ENCODE results near the gene RASGRF1. TPM values are rescaled to one million over a fixed set of nuclear protein-coding genes. Genes with fewer than 3 reads are reported as not detected.

Gene RASGRF1
- total RNA-seq, 1 donor from 2014 or later: 7.4 TPM

DNA sequence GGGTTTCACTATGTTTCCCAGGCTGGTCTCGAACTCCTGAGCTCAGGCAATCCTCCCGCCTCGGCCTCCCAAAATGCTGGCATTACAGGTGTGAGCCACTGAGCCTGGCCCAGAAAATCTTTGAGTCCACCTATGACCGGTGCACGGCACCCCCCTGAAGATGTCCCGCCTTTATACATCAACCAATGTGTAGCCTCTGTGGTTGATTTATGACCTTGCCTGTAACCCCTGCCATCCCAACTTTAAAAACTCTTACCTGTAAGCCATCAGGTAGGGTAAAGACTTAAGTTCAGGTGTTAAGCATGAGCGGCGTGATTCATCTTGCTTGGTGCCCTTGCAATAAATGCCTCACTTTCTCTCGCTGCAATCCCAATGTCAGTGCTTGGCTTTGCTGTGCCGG lies 131.2 kb downstream of the RASGRF1 start:
- DNase-seq (ENCODE audit: low read depth): no peak

DNA sequence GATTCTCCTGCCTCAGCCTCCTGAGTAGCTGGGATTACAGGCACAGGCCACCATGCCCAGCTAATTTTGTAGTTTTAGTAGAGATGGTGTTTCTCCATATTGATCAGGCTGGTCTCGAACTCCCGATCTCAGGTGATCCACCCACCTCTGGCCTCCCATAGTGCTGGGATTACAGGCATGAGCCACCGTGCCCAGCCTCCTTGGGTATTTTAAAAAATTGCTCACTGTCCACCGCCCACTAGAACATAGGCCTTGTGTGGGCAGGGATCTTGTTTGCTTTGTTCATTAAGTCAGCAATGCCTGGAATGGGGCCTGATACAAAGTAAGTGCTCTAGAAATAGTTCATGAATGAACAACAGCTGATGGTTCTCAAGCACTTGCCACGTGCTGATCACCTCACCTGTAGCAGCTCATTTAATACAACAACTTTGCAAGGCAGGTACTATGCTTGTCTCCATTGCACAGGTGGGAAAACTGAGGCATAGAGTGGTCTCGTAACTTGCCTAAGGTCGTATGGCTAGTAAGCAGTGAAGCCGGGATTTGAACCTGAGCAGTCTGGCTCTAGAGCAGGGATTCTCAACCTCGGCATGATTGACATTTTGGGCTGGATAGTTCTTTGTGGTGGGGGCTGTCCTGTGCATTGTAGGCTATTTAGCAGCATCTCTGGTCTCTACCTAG lies 133.0 kb downstream of the RASGRF1 start:
- DNase-seq (ENCODE audit: low read depth): peak; percentile 44

DNA sequence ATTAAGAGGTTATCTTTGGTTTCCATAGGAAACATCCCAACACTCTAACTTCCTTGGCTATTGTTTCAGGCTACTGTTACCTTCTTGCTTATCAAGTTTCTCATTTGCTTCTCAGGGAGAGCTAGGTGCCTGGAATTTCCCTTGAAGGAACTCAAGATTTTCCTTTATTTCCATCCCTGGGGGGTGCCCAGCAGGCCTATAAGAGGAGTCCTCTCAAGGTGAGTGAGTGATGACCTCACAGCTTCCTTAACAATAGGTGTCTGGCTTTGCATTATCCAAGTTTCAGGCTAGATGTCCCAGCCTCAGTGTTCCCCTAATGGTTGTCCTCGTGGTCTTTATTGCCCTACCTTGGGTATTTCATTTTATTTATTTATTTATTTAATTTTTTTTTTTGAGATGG lies 133.6 kb downstream of the RASGRF1 start:
- no peak for DNase-seq (ENCODE audit: low read depth)

DNA sequence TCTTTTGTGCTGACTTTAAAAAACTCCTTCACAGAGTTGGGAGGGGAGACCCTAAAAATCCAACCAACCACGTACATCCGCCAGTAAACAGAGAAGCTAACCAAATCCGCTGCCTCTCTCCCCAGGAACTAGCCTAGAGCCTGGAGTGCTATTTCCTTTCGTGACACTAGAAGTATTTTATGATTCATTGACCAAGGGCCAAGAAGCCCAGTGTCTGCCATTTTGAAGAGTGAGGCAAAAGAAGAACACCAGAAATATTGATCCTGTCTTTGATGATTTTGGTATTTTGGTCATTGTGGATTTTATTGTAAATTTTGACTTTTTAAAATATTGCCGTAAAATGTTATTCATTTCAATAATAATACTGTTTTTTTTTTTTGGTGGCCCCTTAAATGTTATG lies 135.2 kb downstream of the RASGRF1 start:
- no peak for DNase-seq (ENCODE audit: low read depth)

DNA sequence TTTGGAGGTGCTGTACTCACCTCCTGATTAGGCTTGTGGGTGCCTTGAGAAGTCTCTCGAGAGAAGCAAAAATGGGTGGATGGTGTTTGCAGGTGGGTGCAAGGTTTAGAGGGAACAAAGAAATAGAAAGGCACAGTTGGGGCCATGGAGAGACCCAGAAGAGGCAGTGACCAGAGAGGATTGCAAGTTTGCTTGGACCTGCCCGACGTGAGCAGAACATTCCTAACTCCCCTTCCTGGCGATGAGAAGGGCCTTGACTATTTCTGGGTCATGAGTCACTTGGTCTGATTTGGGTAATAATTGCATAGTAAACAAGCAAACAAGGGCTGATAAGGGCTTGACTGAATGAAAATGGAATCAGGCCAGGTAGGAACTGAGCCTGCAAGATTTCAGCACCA lies 138.7 kb downstream of the RASGRF1 start:
- DNase-seq (ENCODE audit: low read depth): no peak

DNA sequence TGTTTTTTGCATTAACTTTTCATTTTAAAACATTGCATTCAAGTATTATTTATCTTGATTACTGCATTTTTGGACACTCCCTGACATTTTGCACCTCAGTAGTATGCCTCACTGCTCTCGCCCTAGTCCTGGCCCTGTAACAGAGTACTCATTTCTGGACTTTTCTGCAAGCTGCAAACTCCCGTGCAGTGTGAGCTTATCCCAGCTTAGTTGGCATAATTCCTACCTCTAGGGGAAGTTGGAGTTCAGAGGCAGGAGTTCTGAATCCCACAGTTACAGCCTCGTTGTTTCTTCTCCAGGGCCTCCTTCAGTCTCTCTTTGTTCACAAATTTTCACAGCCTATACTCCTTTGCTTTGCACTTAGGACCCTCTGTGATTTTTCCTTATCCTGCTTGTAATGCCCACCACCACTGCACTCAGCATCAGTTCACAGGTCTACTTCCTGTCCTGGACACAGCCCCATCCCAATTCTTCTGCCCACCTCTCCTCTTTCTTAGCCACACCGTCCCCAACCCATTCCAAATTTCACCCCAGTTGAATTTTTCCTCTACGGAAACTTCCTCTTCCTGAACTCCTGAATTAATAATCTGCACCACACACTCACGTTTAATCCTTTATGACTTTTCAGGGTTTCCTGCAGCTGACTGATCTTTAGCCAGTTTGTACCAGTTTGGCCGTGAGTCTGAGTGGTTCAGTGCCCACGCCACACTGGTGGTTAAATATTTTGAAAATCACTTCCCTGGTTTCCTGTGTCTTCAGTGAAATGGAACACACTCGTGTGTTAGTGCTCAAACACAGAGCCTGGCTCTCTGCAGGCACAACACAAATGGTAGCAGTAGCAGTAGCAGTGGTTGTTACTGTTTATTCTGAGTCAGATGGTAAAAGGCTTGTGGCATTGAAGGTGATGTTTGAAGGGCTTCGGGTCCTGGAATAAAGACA lies 139.4 kb downstream of the RASGRF1 start:
- no peak for DNase-seq (ENCODE audit: low read depth)

DNA sequence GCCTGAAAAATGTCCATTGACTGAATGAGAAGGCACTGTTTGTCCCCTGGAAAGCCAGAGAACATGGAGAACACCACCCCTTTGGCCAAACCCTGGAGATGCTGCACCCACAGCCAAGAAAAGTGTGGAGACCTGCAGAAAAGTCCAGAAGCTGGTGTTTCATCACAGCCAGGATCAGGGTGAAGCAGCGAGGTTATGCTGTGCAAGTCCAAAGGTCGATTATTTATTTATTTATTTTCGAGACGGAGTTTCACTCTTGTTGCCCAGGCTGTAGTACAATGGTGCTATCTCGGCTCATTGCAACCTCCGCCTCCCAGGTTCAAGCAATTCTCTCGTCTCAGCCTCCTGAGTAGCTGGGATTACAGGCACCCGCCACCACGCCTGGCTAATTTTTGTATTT lies 140.2 kb downstream of the RASGRF1 start:
- DNase-seq (ENCODE audit: low read depth): no peak

DNA sequence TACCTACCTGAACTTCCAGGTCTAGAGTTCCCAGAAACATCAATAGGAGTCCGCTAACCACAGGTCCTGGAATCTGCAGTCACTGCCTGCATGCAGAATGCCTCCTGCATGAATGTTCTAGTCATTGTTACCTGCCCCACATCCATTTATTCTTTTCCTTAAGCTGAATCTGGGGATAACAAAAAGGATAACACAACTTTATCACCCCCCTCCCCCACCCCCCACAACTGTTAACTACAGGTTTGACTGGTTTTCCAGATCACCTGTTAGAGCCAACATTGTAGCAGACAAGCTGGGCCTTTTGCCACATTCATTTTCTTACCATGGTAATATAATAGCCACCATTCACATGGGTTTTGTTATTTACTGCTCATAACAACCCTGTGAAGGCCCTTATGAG lies 141.1 kb downstream of the RASGRF1 start:
- DNase-seq (ENCODE audit: low read depth): no peak

DNA sequence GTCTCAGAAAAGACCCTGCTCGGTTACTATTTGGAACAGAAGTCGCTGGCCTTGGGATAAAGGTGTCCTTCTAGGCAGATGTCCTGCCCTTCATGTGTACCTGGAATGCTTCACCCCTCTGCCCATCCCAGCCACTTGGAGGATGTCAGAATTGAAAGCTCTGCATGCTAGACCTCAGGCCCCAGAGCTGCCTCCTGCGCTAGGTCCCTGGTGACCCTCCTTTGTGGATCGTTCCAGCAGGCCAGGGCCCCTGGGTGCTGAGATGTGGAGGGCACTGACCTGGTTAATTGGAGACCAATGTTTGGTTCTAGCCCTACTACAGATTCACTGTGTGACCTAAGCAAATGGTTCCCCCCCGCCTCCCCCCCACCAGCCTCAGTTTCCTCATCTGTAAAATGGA lies 143.1 kb downstream of the RASGRF1 start:
- no peak for DNase-seq (ENCODE audit: low read depth)

DNA sequence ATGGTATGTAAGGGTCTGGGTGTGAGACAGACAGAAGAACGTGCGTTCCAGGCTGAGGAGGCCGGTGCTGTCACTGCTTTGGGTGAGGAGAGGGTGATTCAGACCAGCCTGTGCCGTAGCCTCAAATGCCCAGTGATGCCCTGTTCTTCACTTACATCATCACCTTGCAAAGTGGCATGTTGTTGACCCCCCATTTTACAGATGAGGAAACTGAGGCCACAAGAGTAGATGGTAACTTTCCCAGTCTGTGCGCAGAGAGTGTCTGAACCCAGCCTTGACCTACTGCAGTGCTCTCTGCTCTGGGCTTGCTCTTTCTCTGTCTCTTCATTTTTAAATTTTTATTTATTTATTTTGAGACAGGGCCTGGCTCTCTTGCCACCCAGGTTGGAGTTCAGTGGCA lies 144.1 kb downstream of the RASGRF1 start:
- DNase-seq (ENCODE audit: low read depth): no peak

DNA sequence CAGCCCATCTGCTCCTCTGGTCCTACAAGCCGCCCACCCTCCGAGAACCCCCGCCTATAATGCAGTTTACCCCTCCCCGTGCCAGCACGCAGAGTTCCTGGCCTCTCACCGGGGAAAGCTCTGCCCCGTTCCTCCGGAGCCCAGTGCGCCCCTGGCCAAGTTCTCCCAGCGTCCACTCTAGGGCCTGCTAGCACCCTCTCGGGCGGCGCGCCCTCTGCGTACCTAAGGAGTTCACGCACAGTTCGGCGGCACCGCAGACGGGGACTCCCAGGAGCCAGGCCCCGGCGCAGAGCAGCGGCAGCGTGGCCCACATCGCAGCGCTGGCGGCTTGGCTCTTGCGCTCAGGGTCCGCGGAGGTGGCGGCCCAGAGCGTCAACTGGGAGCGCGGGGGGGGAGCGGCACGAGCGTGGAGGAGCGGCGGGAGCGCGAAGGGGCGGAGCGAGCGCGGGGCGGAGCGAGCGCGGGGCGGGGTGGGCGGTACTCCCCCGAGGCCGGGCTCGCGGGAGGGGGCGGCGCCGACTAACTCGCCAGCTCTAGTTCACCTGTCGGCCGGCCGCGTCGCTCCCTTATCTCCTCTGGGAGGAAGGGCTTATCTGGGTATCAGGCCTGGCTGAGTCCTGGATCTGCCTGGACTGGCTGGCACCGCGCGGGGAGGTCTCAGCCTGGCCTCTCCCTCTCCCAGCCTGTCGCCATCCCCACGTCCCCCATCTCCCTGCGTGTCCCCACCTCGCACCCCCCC lies 145.7 kb downstream of the RASGRF1 start, which contains the start of gene CTSH:
CTSH (minus strand) TSS at position 378 of the 739 bp plus-strand sequence; CDS start at position 313, 65 bp downstream.
- peak; percentile 76 for DNase-seq (ENCODE audit: low read depth)

DNA sequence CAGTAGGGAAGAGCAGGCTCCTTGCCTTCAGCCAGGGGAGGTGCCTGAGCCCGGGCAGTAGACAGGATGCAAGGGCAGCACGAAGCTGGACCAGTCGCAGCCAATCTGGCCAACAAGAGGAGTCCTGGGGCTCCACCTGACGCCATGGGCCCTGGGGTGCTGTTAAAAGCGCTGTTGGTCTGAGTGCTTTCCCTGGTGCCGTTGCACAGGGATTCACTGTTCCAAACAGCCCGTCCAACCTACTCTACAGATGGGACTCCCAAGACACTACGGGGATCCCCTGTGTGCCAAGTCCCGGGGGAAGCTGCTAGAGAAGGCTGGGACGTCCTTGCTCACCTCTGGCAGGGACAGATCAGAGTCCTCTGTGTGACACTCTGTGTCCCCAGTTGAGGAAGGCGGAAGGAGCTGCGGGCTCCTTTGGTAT lies 146.4 kb downstream of the RASGRF1 start:
- DNase-seq (ENCODE audit: low read depth): no peak

DNA sequence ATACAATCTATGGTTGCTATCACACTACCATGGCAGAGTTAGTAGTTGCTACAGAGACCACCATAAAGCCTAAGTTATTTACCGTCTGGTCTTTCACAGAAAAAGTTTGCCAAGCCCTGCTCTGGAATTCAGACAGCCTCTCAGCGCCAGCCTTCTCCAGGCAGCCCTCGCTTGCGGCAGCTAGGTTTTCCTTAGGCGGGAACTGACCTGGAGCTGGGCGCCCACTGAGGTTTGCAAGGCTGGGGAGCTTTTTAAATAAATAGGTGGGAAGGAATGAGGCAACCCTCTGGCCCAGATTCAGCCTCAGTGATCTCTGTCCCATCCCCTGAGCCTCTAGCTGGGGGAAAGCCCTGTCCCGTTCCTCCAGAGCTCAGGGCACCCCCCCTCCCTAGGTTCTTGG lies 146.9 kb downstream of the RASGRF1 start:
- DNase-seq (ENCODE audit: low read depth): no peak

DNA sequence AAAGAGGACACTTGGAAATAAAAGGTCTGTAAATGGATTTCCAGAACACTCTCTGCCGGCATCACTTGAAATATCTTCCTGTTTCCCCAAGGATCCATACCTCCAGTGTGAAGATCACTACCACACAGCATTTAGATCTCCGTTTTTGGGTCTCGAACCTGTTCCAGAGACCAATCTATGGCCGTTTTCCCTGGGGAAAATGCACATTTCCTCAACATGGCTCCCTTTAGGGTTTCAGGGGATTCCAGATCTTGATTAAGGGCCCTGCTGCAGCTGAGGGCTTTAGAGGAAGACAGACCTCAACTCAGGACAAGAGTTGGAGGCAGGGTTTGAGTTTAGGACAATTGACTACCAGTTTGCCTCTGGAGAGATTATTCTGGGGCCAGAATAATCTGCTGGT lies 147.8 kb downstream of the RASGRF1 start:
- no peak for DNase-seq (ENCODE audit: low read depth)

DNA sequence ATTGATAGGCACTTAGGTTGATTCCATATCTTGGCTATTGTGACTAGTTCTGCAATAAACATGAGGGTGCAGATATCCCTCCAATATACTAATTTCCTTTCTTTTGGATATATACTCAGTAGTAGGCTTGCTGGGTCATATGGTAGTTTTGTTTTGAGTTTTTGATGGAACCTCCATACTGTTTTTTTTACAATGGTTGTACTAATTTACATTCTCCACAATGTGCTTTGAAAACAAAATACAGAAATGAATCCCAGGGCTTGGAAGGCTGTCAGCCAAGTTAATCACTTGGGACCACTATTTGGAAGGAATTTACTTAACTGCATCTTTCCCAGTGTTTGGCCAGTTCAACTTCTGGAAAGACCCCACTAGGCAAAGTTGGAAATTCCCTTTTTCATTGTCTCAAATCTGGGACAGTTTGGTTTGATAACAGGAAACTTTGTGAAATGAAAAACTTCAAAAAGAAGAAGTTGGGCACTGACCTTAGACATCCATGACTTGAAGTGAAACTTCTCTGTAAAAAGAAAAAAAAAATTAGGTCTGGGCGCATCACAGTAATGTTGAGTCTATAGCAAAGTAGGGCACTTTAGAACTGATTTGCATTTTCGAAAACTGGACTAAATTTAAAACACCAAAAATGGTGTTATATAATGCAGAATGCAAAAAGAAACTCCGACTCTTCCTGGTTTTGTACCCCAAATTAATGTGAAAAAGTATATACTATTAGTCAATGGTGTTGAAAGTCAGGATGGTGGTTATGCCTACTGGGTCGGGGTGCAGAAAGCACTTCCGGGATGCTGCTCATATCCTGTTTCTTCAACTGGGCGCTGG lies 151.7 kb downstream of the RASGRF1 start:
- DNase-seq (ENCODE audit: low read depth): no peak

DNA sequence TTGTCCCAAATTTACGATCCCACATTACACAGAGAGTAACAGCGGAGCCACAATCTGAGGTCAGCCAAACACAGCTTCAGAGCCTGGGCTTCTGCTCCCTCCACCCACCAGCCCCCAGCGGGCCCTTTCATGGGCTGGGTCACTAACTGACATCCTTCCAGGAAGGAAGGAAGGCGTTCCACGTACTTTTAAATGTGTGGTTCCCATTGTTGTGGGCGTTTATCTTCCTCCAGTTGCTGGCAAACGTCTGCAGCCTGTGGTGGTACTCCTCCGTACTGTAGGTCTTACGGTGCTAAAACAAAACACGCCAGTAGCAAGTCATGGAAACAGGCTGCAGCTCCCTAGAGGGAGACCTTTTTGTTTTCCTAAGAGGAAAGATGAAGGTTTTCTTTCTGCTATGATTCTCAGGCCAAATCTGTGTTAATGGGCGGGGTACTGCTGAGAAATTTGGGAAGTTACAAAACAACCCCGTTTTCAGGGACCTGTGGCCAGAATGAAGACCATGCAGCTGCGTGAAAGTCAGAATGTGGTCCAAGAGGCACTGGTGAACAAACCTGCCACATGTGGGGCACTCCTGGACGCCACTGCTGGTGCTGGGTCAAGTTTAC lies 153.3 kb downstream of the RASGRF1 start:
- no peak for DNase-seq (ENCODE audit: low read depth)

DNA sequence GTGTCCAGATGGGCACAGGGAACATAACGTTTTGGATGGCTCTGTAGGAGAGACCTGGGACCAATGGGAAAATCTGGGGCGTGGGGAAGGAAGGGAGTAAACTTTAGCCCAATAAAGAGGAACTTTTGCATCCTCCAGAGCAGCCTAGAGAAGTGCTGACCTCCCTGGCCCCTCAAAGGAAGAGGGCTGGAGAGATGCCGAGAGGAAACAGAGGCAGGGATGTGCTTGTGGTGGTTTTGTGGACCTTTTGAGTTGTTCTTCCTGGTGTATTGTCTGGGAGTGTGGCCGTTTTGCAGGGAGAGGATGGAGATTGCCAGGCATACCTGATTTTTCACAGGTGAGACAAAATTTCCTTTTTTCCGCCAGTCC lies 155.9 kb downstream of the RASGRF1 start:
- DNase-seq (ENCODE audit: low read depth): no peak

DNA sequence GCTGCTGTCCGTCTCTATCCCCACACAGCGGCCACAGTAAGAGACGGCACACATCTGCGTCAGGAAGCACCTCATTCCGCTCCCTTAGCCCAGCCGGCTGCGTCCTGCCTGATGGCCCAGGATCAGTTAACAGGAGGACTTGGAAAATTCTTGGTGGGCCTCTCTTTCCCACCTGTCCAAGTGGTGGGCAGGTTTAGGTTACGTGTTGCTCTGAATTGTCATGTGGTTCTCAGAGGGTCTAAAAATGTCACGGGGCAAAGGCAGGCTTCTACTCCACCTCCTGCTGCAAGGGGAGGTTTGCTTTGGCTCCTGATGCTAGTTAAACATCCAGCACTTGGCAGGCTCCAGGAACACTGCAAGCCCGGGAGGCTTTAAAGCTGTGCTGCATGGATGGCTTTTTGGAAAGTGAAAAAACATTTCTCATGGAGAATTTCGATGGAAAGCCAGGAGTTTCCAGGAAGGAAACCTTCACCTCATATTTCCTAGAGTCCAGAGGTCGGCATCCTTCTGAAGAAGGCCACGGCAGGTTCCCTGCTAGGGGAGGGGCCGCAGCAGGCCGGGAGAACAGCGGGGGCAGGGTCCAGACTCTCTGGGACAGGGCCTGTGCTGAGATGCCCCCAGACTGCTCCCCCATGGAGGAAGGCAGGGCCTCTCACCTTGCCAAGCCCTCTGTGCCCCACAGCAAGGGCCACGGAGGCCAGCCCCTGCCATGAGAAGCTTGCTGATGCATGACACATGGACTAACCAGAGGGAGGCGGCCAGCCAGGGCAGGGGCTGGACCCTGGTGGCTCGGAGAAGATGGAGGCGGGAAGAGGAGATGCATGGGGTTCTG lies 156.5 kb downstream of the RASGRF1 start:
- no peak for DNase-seq (ENCODE audit: low read depth)

DNA sequence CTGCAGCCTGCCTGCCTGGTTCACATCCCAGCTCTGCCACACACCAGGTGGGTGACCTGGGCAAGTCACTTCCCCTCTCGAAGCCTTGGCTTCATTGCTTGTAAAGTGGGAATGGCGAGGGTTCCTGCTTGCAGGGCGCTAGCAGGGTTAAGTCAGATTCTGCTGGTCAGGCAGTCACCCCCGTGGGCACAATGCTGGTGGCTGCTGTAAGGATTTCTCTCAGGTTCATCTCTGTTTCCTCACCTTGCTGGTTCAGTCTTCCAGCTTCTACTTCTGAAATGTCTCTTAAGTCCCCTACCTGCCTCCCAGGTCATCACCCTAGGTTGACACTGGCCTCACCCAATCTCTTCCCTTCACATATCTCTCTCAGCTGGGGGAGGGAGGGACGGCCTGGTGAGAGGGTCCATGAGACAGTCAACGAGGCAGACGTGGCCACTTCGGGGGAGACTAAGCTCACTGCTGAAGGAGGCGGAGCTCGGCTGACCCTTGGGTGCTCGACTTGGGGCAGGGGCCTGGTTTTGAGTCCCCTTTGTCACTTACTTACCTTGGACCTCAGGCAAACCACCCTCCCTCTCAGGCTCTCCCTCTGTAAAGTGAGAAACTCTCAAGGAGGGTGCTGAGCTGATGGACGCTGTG lies 157.3 kb downstream of the RASGRF1 start:
- no peak for DNase-seq (ENCODE audit: low read depth)

Measured in myocyte (in vitro differentiated cells).